ENCODE measurements around the gene CFAP74.

The CFAP74 gene

DNA sequence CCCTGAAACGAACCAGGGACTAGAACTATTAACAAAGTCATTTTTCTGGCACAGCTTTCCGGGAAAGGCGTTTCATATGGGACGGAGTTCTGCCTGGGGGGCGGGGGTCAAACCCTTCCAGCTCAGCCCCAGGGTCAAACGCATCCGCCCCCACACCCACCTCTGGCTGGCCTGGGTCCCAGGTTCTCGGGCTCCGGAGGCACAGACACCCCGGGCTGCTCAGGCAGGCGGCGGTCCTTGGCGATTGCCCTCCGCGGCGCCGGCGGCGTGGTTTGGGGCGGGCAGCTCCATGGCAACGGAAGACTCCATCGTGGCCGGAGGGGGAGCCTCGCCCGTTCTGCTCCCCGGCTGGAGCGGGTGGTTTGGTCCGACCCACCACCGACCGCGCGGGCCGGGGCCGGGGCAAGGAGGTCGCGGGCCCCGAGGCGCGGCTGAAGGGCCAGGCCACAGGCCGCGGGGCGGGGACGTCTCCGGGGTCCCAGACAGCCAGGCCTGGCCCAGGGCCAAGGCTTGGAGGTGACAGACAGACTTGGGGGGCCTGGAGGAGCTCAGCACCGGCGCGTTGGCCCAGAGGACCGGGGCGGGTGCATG is at the start of gene CFAP74:
Gene CFAP74 (minus strand): TSS at position 246 of the 591 bp plus-strand sequence. CDS start 12,830 bp downstream, outside the sequence.
- H3K27me3 ChIP-seq (ENCODE audit: control insufficient read depth in 1 of 2, insufficient read depth in 2 of 2, low read length in 2 of 2): peaks cover 8 to 14% of the 10 kb centered on the region in 2 donors
- H3K36me3 ChIP-seq (ENCODE audit: insufficient read depth, low read length): no peaks in the 10 kb centered on the region
- H3K4me3 ChIP-seq (ENCODE audit: low read depth in 1 of 2, low read length in 2 of 2): no peak within 1 kb of the TSS
- no peak within 1 kb of the TSS for H3K9ac ChIP-seq (ENCODE audit: low read length)
- no peak within 1 kb of the TSS for H3K27ac ChIP-seq (ENCODE audit: low read depth, low read length)
- H3K9me3 ChIP-seq (ENCODE audit: low read length): no peaks in the 10 kb centered on the region
- H3K4me1 ChIP-seq (ENCODE audit: insufficient read depth, low read length): no peaks in the 10 kb centered on the region

DNA sequence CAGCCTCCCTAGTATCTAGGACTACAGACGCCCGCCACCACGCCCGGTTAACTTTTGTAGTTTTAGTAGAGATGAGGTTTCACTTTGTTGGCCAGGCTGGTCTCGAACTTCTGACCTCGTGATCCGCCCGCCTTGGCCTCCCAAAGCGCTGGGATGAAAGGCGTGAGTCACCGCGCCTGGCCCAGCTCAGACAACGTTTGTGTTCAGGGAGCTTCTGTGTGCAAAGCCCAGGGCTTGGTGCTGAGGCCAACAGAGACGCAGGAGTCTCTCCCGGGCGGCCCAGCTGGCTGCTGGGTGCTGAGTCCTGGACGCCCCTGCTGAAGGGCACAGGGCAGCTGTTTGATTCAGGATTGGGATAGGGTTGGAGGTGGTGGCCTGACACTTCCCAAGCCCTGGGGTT is 49.6 kb upstream of the CFAP74 start:
- no peaks in the 10 kb centered on the region for H3K36me3 ChIP-seq (ENCODE audit: insufficient read depth, low read length)
- H3K27me3 ChIP-seq (ENCODE audit: control insufficient read depth in 1 of 2, insufficient read depth in 2 of 2, low read length in 2 of 2): peaks cover 6 to 37% of the 10 kb centered on the region in 2 donors
- no peak overlapping the region for H3K27ac ChIP-seq (ENCODE audit: low read depth, low read length)
- H3K9me3 ChIP-seq (ENCODE audit: low read length): no peaks in the 10 kb centered on the region
- H3K4me1 ChIP-seq (ENCODE audit: insufficient read depth, low read length): no peaks in the 10 kb centered on the region
- no peak overlapping the region for H3K9ac ChIP-seq (ENCODE audit: low read length)
- no peak overlapping the region for H3K4me3 ChIP-seq (ENCODE audit: low read depth in 1 of 2, low read length in 2 of 2)

DNA sequence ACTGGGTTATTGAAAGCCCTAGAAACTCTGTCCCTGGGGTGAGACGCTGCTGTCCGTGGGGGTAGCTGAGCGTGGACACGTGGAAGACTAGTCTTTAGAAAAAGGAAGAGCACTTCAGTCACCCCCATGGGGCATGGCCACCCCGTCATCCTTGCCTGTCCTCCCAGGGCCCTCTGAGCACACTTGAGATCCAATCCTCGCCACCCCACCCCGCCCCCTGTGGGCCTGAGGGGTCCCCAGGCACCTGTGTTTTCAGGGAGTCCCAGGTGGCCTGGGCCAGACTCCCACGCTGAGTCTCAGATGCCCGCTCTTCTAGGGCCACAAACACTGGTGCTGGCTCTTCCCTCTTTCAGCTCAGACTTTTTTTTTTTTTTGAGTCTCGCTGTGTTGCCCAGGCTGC is 49.2 kb upstream of the CFAP74 start:
- Histone ChIP-seq H3K4me1 (ENCODE audit: insufficient read depth, low read length) (no peaks in the 10 kb centered on the region), H3K27me3 (ENCODE audit: control insufficient read depth in 1 of 2, insufficient read depth in 2 of 2, low read length in 2 of 2) (peaks cover 6 to 41% of the 10 kb centered on the region in 2 donors), H3K9me3 (ENCODE audit: low read length) (no peaks in the 10 kb centered on the region), H3K4me3 (ENCODE audit: low read depth in 1 of 2, low read length in 2 of 2) (no peak overlapping the region), H3K36me3 (ENCODE audit: insufficient read depth, low read length) (no peaks in the 10 kb centered on the region), H3K27ac (ENCODE audit: low read depth, low read length) (no peak overlapping the region), H3K9ac (ENCODE audit: low read length) (no peak overlapping the region)

GRCh38 chr1:2052054-2052679 is 48.6 kb upstream of the CFAP74 start:
- Histone ChIP-seq H3K4me3 (ENCODE audit: low read depth in 1 of 2, low read length in 2 of 2) (no peak overlapping the region), H3K9ac (ENCODE audit: low read length) (no peak overlapping the region), H3K4me1 (ENCODE audit: insufficient read depth, low read length) (no peaks in the 10 kb centered on the region), H3K9me3 (ENCODE audit: low read length) (no peaks in the 10 kb centered on the region), H3K27me3 (ENCODE audit: control insufficient read depth in 1 of 2, insufficient read depth in 2 of 2, low read length in 2 of 2) (peaks cover 6 to 46% of the 10 kb centered on the region in 2 donors), H3K36me3 (ENCODE audit: insufficient read depth, low read length) (no peaks in the 10 kb centered on the region), H3K27ac (ENCODE audit: low read depth, low read length) (no peak overlapping the region)

- Histone ChIP-seq H3K9me3 (ENCODE audit: low read length) (no peaks in the 10 kb centered on the region), H3K27me3 (ENCODE audit: control insufficient read depth in 1 of 2, insufficient read depth in 2 of 2, low read length in 2 of 2) (peaks cover 6 to 57% of the 10 kb centered on the region in 2 donors), H3K36me3 (ENCODE audit: insufficient read depth, low read length) (no peaks in the 10 kb centered on the region), H3K9ac (ENCODE audit: low read length) (no peak overlapping the region), H3K4me1 (ENCODE audit: insufficient read depth, low read length) (no peaks in the 10 kb centered on the region), H3K4me3 (ENCODE audit: low read depth in 1 of 2, low read length in 2 of 2) (no peak overlapping the region), H3K27ac (ENCODE audit: low read depth, low read length) (no peak overlapping the region)
Observed at GRCh38 chr1:2050793-2051682, 47.5 kb upstream of the CFAP74 start.

DNA sequence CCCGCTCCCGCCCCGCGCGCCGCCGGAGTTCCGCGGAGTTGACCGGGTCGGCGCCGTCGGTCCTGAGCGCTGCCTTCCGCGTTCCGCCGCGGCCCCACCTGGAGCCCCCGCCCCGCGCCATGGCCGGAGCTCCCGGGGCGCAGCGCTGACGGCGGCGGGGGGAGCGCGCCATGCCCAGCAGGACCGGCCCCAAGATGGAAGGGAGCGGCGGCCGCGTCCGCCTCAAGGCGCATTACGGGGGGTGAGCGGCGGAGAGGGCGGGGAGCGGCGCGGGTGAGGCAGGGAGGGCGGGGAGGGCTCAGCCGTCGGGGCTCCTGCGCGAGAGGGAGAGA is 46.8 kb upstream of the CFAP74 start:
- Histone ChIP-seq H3K36me3 (ENCODE audit: insufficient read depth, low read length) (no peaks in the 10 kb centered on the region), H3K4me1 (ENCODE audit: insufficient read depth, low read length) (peaks cover 1% of the 10 kb centered on the region), H3K27ac (ENCODE audit: low read depth, low read length) (no peak overlapping the region), H3K9me3 (ENCODE audit: low read length) (no peaks in the 10 kb centered on the region), H3K27me3 (ENCODE audit: control insufficient read depth in 1 of 2, insufficient read depth in 2 of 2, low read length in 2 of 2) (peaks cover 6 to 64% of the 10 kb centered on the region in 2 donors), H3K4me3 (ENCODE audit: low read depth in 1 of 2, low read length in 2 of 2) (no peak overlapping the region), H3K9ac (ENCODE audit: low read length) (no peak overlapping the region)

- Histone ChIP-seq H3K27me3 (ENCODE audit: control insufficient read depth in 1 of 2, insufficient read depth in 2 of 2, low read length in 2 of 2) (peaks cover 6 to 67% of the 10 kb centered on the region in 2 donors), H3K9me3 (ENCODE audit: low read length) (no peaks in the 10 kb centered on the region), H3K9ac (ENCODE audit: low read length) (no peak within 1 kb of the TSS), H3K27ac (ENCODE audit: low read depth, low read length) (no peak within 1 kb of the TSS), H3K4me1 (ENCODE audit: insufficient read depth, low read length) (peaks cover 6% of the 10 kb centered on the region), H3K4me3 (ENCODE audit: low read depth in 1 of 2, low read length in 2 of 2) (peak within 1 kb of the TSS; percentile 23 to 27), H3K36me3 (ENCODE audit: insufficient read depth, low read length) (no peaks in the 10 kb centered on the region)
Observed at GRCh38 chr1:2049718-2050431, 46.3 kb upstream of the CFAP74 start, which contains the start of gene PRKCZ. PRKCZ (plus strand) TSS chr1:2050411; CDS start chr1:2050631, 220 bp downstream.

DNA sequence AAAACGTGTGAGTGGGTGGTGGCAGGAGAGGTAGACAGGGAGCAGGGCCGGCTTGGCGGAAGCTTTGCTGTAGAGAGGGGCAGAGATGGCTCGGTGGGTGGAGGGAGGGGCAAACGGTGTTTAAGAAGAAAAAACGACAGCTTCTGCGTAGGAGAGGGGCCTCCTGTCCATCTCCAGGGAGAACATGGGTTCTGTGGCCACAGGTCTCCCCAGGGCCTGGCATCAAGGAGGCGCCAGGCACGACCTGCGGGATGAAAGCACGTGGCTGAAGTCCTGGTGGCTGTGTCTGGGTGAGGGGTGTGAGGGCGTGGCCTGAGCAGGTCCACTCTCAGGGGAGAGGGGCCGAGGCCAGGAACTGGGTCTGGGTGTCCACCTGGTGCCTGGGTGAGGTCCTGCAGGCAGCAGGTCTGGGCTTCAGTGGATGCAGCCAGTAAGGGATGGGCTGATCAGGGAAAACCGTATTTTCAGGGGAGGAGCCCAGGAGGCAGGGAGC is 45.7 kb upstream of the CFAP74 start:
- Histone ChIP-seq H3K4me3 (ENCODE audit: low read depth in 1 of 2, low read length in 2 of 2) (peak overlapping the region in 1 of 2 donors; percentile 27), H3K27ac (ENCODE audit: low read depth, low read length) (no peak overlapping the region), H3K27me3 (ENCODE audit: control insufficient read depth in 1 of 2, insufficient read depth in 2 of 2, low read length in 2 of 2) (peaks cover 6 to 71% of the 10 kb centered on the region in 2 donors), H3K9ac (ENCODE audit: low read length) (no peak overlapping the region), H3K36me3 (ENCODE audit: insufficient read depth, low read length) (no peaks in the 10 kb centered on the region), H3K9me3 (ENCODE audit: low read length) (no peaks in the 10 kb centered on the region), H3K4me1 (ENCODE audit: insufficient read depth, low read length) (peaks cover 6% of the 10 kb centered on the region)

DNA sequence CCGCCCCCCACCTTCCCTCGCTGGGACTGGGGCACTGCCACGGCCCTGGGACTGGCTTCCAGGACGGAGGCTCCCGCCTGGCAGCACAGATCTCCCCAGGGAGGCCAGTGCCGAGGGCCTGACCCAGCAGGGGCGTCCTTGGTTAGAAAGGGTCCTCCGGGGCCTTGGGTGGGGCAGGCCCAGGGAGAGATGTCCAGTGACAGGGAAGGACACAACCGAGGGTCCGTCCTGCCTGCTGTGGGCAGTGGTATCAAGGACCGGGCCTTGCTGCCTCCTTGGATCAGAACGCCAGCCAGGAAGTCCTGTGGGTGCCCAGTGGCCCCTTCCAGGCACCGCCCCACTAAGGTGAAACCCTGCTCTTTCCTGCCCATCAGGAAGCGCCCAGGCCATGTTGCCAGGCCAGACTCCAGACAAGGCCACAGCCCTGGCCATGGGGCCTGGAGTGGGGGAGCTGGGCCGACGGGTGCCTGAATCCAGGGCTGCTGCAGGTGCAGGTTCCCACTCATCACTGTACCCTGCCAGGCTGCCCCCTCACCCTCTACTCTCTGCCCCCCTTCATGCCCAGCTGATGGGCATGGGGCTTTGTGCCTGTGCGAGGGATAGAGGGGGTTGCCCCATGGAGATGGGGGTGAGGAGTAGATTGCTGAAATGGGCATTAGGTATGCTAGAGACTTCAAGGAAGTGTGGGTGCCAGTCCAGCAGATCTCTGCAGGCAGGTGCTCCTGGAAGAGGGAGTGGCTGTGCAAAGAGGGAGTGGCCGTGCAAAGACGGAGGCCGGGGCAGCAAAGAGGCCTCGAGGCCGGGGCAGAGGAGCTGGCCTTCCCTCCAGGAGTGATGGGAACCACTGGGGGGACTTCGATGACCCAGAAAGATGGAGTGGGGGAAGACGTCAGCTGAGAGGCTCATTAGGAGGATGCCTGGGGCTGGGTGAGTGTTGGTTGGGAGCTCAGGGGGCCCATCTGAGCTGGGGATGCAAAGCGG is 44.5 kb upstream of the CFAP74 start:
- H3K4me1 ChIP-seq (ENCODE audit: insufficient read depth, low read length): peaks cover 6% of the 10 kb centered on the region
- H3K27me3 ChIP-seq (ENCODE audit: control insufficient read depth in 1 of 2, insufficient read depth in 2 of 2, low read length in 2 of 2): peaks cover 6 to 71% of the 10 kb centered on the region in 2 donors
- H3K9me3 ChIP-seq (ENCODE audit: low read length): no peaks in the 10 kb centered on the region
- H3K36me3 ChIP-seq (ENCODE audit: insufficient read depth, low read length): no peaks in the 10 kb centered on the region
- H3K4me3 ChIP-seq (ENCODE audit: low read depth in 1 of 2, low read length in 2 of 2): no peak overlapping the region
- H3K27ac ChIP-seq (ENCODE audit: low read depth, low read length): no peak overlapping the region
- H3K9ac ChIP-seq (ENCODE audit: low read length): no peak overlapping the region

GRCh38 chr1:2046953-2047748 is 43.6 kb upstream of the CFAP74 start:
- Histone ChIP-seq H3K4me3 (ENCODE audit: low read depth in 1 of 2, low read length in 2 of 2) (no peak overlapping the region), H3K27ac (ENCODE audit: low read depth, low read length) (no peak overlapping the region), H3K27me3 (ENCODE audit: control insufficient read depth in 1 of 2, insufficient read depth in 2 of 2, low read length in 2 of 2) (peaks cover 6 to 67% of the 10 kb centered on the region in 2 donors)

More at GRCh38 chr1:2046953-2047748, 43.6 kb upstream of the CFAP74 start:
- peaks cover 6% of the 10 kb centered on the region for H3K4me1 ChIP-seq (ENCODE audit: insufficient read depth, low read length)
- H3K9ac ChIP-seq (ENCODE audit: low read length): no peak overlapping the region
- H3K36me3 ChIP-seq (ENCODE audit: insufficient read depth, low read length): no peaks in the 10 kb centered on the region
- H3K9me3 ChIP-seq (ENCODE audit: low read length): no peaks in the 10 kb centered on the region
